GM18867 (cell line): ENCODE measurements around the gene GABRR3.

ENCODE experiments used
- ATAC-seq: cut with Tn5 transposase; IDR thresholded peaks from one replicate; pipeline ENCODE4 v1.9.1; 2021; ENCODE audit warnings: mild to moderate bottlenecking, moderate library complexity; ENCODE audit not compliant: unreplicated experiment

The GABRR3 gene

DNA sequence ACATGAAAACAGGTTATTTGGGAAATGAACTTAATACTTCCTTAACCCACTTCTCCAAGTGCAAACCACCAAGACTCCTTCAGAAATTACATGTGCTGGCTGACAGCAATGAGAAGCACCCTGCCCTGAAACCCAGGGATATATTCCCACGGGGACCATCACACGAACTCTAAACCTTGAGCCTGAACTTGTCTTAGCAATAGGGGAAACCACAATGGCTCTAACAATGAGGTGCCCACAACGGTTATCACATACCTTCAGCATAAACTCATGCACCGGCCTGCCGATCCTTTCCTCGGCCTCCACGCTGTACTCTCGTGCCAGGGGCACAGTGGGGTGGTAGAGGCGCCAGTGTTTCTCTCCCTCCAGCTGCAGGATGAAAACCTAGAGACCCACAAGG, 76.3 kb downstream of the GABRR3 start:
- no peak for ATAC-seq

GRCh38 chr3:97958396-97958795, 76.7 kb downstream of the GABRR3 start:
- ATAC-seq: no peak

GRCh38 chr3:97957617-97958311, 77.4 kb downstream of the GABRR3 start:
- no peak for ATAC-seq

DNA sequence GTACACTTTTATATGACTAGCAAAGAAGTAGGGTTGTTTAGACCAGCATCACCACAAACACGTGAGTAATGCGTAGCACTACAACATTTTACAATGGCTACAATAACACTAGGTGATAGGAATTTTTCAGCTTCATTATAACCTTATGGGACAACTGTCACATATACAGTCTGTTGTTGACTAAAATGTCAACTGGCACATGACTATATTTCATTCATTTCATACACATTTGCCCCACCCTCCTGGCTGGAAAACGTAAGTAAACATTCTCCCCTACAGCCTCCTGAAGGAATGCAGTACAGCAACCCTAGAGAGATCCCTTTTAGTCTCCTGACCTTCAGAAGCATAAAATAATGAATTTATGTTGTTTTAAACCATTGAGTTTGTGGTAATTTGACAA, 79.1 kb downstream of the GABRR3 start:
- ATAC-seq: no peak

DNA sequence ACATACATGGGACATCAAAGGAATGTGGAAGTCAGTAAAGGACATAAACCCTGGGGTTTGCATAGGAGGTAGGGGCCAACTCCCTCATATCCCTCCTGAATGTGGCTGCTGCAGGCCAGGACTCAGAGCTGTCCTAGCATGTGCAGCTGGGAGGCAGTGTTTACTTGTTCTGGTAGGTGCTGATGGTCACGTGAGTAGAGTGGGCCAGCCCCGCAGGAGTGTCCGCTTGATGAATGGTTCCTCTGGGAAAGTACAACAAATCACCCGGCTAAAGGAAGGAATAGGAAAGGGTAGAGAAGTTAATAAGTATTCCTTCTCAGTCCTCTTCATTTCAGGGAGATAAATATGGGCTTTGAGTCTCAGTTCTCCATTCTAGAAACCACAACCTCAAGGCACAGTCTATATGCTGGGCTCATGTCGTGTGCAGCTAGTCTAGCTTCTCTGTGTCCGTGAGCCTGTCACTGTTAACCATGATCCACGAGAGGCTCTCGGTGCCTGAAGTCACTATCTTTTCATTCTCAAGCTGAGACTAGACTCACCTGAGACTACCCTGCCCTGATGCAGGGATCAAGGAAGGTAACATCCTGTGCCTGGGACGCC, 80.8 kb downstream of the GABRR3 start:
- ATAC-seq: no peak

- ATAC-seq: no peak
These were observed 82.2 kb downstream of the GABRR3 start for GRCh38 chr3:97952872-97953271.

DNA sequence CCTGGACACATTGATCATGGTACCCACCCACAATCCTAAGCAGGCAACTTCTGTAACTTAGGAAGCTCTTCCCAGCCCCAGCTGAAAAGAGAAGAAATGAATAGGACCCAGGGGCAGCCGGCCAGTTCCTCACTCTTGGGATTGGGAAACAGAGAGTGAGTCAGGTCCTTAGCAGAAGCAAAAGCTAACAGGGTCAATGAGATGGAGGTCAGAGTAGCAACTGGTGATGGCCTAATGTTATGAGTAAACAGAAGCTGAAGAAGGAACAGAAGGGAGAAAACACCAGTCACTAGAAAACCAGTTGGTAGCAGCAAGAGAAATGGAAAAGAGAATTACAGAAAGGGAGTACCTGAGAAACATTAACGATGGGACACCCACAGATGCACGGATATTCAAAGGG, 82.8 kb downstream of the GABRR3 start:
- ATAC-seq: no peak

DNA sequence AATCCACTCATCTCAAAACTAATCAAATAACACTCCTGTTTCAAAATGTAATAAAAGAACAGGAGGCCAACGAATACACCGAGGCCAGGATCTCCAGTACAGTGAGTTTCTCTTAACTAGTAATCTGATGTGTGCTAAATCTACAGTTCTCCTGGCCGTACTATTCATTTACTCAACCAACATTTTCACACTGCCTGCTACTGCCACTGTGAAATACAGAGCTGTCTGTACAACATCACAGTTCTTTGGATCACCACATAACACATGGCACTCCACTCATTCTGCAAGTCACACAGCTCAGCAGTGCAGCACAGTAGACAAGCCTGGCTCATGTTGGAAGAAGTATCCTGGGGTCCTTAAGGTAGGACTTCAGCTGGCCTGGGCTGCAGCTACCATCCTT, 84.8 kb downstream of the GABRR3 start:
- ATAC-seq: no peak

- ATAC-seq: no peak
These were observed 85.4 kb downstream of the GABRR3 start for GRCh38 chr3:97949743-97950142.

DNA sequence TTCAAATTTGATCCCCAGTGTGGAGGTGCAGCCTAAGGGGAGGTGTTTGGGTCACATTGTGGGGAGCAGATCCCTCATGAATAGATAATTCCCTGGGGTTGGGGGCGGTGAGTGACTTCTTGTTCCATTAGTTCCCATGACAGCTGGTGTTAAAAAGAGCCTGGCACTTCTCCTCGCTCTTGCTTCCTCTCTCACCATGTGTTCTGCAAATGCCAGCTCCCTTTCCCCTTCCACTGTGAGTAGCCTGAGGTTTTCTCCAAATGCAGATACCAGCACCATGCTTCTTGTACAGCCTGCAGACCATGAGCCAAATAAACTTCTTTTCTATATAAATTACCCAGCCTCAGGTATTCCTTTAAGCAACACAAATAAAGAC, 86.0 kb downstream of the GABRR3 start:
- ATAC-seq: no peak

DNA sequence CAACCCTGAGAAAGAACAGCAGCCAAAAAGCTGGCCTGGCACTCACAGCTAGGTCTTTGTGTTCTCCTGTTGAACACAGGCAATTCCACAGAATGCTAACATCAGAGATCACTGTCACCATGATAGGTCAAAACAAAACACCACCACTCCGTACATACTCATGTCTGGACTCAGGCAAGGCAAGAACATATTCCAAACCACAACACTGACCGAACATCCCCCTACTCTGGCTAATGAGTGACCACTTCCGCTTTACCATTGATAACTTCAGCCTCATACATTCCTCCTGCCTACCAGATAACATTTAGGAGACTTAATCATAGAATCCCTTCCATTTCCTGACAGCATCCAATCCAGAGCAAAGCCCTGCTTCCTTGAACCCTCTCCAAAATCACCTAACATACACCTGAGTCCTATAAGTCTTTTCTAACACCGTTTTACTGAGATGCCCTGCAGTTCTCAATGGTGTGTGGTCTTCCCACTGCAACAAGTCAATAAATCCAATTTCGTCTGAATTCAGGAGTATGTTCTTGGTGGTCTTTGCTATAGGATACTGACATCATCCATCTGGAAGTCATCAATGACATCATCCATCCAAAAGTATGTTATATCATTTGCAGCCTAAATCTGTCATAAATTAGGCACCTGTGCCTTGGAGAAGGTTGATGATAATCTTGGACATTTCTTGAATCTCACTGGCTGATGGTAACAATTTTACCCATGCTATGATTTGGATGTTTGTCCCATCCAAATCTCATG, 86.6 kb downstream of the GABRR3 start:
- no peak for ATAC-seq

DNA sequence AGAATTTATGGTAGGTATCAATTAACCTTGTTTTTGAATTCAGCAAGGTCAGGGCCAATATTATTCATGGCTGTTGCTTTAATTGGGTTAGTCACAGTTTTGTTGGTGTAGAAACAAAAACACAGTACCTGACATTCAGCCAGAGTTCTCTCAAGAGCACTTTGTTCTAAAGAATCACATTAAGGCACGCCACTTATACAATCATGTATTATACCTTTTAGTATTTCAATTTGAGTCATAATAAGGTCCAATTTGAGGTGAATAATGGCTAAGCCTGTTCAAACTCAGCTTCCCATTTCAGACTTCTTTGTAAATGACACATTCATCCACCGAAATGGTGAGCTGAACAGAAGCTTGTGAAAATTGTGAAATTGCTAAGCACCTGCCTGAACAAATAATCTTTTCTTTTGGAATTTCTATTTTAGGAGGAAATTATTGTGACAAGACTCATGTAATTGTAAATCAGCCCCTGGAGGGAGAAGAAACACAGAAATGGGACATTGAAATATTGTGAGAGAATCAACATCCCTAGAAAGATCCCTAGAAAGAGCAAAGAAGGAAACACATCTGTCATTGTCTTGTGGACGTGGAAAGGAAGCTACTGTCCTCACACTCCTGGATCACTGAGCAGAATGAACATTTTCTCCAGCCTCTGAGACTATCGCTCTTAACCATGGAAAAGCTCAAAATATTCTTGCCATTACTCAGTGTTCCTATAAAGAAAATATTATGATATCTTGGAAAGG, 92.1 kb downstream of the GABRR3 start:
- ATAC-seq: no peak

GRCh38 chr3:97940034-97940433, 95.1 kb downstream of the GABRR3 start:
- no peak for ATAC-seq

DNA sequence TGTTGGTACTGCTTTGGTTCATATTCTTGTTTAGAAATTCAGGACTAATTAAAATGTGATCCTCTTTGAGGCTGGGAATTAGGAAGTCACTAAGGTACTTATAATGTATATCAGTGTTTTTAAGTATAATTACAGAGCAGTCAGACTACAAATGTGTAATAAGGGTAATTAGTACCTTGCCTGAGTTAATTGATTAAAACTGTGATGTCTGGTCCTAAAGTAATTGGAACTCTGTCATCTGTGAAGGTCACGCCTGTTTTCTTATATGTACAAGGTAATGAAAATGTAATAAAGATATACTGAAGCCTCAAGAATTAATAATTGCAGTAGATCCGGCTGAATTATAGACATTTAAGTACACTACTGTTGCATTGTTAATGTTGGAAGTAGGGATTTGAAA, 95.7 kb downstream of the GABRR3 start:
- no peak for ATAC-seq

- no peak for ATAC-seq
These were observed 96.7 kb downstream of the GABRR3 start for GRCh38 chr3:97938444-97938843.

- no peak for ATAC-seq
These were observed 97.9 kb downstream of the GABRR3 start for GRCh38 chr3:97937205-97937604.

GRCh38 chr3:97935842-97936241, 99.3 kb downstream of the GABRR3 start:
- ATAC-seq: no peak
